Myocyte (in vitro differentiated cells): ENCODE results near the gene SPECC1. TPM values are rescaled to one million over a fixed set of nuclear protein-coding genes. Genes with fewer than 3 reads are reported as not detected.
"Not testable (repeated sequence)": the region's sequence is repeated elsewhere in the genome, so short reads cannot be mapped to it uniquely, and the experiment has no call there.

Experiments used
- DNase-seq: peaks from one replicate; pipeline ENCODE4 v3.0.0-alpha.2; 2012; ENCODE audit warnings: low read depth
- total RNA-seq: library from RNA; depleted of rRNA; stranded (reverse); fragments of >200 nt; gene quantifications from 2 replicates; pipeline ENCODE4 v1.2.3, GENCODE V29; 2014

SPECC1 gene
- total RNA-seq, 1 donor from 2014 or later, result 47.0 TPM

DNA sequence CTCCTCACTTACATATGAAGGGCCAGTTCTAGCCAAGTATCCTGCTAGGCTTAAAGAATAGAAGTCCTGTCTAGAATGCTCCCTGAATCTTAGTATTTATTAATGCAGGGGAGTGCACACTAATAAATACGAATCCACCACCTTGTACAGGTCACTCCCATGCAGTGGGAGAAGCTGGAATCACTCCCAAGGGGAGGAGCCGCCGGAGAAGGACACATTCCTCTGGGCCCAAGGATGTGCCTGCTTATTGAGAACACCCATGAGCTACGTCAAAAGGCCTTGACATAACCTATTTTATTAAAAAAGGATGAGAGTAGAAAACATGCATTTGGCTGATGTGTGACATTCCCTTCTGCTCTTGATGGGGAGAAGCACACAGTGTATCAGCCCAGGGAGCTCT lies 223.5 kb downstream of the SPECC1 start:
- no peak for DNase-seq

- no peak for DNase-seq
Observed at GRCh38 chr17:20234276-20234675, 225.1 kb downstream of the SPECC1 start.

DNA sequence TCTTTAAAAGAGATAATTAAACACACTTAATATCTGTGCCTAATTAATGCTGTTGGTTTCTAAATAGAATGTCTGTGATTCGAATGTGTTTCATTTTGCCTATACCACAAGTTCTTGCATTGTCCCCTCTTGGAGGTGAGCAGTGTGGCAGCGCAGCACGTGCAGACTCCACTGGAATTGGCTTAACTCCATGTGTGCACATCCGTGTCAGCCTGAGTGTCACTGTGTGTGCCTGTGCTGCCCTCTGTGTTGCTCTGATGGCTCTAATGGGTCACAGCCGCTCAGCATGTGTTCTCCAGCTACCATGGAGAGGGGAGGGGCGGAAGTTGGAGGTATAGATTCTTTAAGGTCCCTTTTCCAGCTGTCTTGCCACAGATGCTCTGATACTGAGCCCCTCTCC lies 226.6 kb downstream of the SPECC1 start:
- DNase-seq, result no peak

- DNase-seq, result no peak
Observed at GRCh38 chr17:20236578-20237227, 227.5 kb downstream of the SPECC1 start.

GRCh38 chr17:20239776-20240175 lies 230.6 kb downstream of the SPECC1 start:
- DNase-seq, result not testable (repeated sequence)

- DNase-seq, result no peak
Observed at GRCh38 chr17:20241855-20242254, 232.7 kb downstream of the SPECC1 start.

DNA sequence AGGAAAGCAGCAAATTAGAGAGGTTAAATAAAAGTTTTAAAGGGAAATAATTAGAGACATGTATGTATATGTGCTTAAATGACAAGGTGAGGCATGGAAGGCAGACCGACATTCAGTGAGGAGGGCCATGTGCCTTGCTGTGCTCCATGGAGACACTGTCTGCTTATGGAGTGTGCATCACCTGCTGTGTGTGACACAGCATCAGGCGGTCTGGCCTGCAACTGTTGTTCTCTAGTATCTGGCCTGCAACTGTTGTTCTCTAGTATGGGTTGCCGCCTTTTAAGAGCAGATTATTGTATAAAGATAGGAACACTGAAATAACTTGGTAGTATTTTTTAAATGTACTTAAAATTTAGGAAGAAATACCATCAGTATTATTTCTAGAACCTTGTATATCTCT lies 233.1 kb downstream of the SPECC1 start:
- DNase-seq, result peak; percentile 66

- DNase-seq, result peak; percentile 42
Observed at GRCh38 chr17:20243524-20243923, 234.4 kb downstream of the SPECC1 start.

GRCh38 chr17:20244671-20245070 lies 235.5 kb downstream of the SPECC1 start:
- DNase-seq, result peak; percentile 41

DNA sequence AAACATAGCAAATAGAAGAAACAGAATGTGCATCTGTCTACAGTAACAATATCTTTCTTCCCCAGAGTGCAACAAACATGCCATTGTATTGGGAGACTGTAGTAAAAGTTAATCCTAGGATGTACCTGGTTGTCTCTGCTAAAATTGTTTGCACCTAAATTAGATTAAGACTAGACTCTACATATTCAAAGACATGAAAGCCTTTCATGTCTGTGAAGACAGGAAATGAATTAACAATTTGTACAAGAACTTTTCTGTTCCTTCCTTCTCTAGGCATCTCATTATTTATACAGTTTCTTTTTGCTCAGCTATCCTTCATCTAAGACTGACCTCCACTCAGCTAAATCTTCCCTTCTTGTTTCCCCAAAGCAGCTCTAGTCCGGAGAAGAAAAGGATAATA lies 237.5 kb downstream of the SPECC1 start:
- no peak for DNase-seq

DNA sequence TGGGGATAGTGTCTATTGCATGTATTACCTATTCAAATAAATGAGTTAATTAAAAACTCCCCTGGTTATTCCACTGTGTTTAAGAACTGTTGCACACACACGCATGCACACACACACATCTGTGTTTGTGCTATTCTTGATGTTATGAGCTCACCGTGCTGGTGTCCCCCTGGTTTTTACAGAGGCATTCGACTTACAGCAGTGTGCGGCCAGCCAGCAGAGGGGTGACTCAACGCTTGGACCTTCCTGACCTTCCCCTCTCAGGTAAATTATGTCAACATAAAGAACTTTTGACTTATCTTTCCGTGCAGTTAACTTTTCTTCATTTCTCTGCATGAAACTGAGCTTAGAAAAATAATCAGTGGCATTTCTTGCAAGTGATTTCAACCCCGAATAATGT lies 244.2 kb downstream of the SPECC1 start:
- DNase-seq, result no peak

DNA sequence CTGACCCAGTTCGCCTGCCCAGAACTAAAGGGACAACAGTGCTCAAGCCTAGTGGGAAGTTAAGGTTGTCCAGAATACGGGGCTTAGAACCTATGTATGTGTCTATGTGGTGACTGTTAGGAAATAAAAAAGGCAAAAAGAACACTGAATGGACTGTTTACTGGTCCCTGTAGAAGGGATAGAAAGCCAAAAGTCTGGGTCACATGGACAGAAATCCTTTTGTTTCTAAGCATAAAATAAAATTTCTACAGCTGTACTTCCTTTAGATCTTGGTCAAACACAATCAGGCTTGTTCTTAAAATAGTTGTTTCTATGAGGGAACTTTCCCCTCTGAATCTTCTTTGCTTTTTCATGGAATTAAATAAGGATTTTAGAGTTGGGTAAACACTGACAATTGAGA lies 245.4 kb downstream of the SPECC1 start:
- DNase-seq, result no peak

DNA sequence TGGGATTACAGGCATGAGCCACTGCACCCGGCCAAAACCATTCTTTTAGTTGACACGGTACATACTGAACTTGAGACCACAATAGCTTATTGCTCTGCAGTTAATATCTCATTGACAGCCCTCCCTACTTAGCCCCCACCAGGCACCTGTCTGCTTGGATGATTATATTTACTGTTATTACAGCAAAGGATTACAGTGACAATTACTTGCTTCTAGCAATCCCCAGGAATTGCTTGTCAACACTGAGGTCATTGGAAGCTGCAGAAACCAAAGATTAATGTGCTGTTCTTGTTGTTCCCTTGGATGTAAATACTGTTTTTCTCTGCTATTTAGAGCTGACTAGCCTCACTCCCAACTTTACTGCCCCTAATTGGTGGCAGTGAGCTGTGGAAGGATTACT lies 247.0 kb downstream of the SPECC1 start:
- DNase-seq, result peak; percentile 48

GRCh38 chr17:20257008-20257407 lies 247.8 kb downstream of the SPECC1 start:
- DNase-seq, result no peak

DNA sequence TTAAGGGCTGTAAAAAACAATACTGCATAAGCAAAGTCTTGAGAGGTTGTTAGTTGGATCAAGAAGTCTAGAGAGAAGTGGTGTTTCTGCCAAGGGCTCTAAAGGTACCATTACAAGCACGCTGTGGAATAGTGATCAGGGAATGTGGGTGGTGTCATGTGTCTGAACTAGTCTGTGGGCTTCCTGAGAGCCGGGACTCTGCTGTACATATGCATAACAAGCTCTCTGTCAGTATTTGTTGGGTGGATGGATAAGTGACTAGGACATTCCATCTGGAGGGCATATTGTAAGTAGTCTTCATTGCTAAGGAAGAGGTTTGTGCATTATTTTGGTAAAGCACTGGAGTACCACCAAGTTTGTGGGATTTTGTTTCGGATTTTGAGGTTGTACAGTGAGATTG lies 248.6 kb downstream of the SPECC1 start:
- DNase-seq, result no peak

- no peak for DNase-seq
Observed at GRCh38 chr17:20259668-20260067, 250.5 kb downstream of the SPECC1 start.

DNA sequence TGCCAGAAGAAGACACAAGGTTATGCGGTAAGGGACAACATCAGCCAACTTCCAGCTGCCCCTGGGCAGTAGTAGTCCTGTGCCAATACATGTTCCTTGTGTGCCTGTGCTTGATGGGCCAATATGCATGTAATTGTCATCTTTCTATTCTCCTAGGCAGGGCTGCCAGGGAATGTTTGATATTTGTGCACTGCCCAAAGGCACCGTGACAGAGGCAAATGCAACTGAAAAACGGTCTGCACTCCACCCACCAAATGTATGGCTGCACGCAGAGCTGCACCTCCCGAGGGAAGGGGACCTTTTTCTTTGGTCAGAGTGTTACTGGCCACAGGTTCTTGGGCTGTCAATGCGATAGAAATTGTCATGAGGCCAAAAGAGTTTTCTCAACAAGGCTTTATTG lies 251.1 kb downstream of the SPECC1 start:
- no peak for DNase-seq

GRCh38 chr17:20262226-20263114 lies 253.3 kb downstream of the SPECC1 start:
- DNase-seq, result no peak

GRCh38 chr17:20263115-20263433 lies 253.9 kb downstream of the SPECC1 start:
- DNase-seq, result not testable (repeated sequence)

GRCh38 chr17:20263595-20263994 lies 254.4 kb downstream of the SPECC1 start:
- peak; percentile 92 for DNase-seq

DNA sequence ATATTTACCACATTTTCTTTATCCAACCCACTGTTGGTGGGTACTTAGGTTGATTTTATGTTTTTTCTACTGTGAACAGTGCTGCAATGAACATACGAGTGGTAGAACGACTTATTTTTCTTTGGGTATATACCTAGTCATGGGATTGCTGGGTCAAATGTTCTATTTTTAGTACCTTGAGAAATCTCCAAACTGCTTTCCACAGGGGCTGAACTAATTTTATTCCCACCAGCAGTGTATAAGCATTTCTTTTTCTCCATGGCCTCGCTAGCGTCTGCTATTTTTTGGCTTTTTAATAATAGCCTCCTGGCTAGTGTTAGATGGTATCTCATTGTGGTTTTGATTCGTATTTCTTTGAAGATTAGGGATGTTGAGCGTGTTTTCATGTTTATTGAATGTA lies 255.8 kb downstream of the SPECC1 start:
- peak; percentile 50 for DNase-seq

GRCh38 chr17:20266806-20267458 lies 257.8 kb downstream of the SPECC1 start:
- DNase-seq, result peak; percentile 86
